Measurements from ENCODE around the gene DGAT2L6. TPM values are rescaled to one million over a fixed set of nuclear protein-coding genes. Genes with fewer than 3 reads are reported as not detected.
"Not testable (repeated sequence)": the region's sequence is repeated elsewhere in the genome, so short reads cannot be mapped to it uniquely, and the experiment has no call there.

Gene DGAT2L6
- total RNA-seq, 1 experiment from 2014 or later = not detected

- peak; percentile 51 for DNase-seq (ENCODE audit: low read depth)
Measured at GRCh38 chrX:70196961-70197720, 19.9 kb downstream of the DGAT2L6 start.

- DNase-seq (ENCODE audit: low read depth) = no peak
Measured at GRCh38 chrX:70201732-70202131, 24.4 kb downstream of the DGAT2L6 start.

GRCh38 chrX:70208479-70208878 lies 31.2 kb downstream of the DGAT2L6 start:
- DNase-seq (ENCODE audit: low read depth) = no peak

- DNase-seq (ENCODE audit: low read depth) = not testable (repeated sequence)
Measured at GRCh38 chrX:70209570-70209969, 32.3 kb downstream of the DGAT2L6 start.

DNA sequence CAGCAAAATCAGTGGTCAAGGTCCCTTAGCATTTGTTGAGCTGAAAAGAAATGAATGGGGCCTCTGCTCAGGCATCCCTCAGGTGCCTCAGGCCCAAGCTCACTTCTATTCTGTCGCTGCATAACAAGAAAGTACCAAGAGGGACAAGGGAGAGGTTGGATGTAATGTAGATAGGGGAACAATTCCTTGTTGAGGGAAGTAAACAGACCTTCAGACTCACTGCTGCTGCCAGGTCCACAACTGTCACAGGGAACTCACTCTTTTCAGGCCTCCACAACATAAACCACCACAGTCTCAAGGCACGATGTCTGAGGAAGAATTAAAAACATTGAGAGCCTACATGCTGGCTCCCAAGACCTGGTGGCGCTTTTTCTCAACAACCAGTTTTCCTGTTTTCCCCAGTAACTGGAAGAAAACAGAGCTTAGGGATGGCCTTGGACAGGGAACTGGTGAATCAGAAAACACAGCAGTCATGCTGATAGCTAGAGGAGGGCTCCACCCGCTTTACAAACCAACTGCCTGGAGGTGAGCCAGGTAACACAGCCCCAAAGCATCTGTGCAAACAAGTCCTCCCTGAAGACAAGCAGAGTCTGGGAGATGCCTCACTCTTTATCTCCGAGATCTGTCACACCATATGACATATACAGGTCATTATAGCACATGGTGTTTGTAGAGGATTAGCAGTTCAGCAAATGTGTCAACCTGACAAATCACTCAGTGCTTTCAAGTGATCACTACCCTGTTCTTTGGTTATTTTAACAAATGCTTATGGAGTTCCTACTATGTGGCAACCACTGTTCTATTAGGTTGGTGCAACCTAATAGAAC lies 42.9 kb downstream of the DGAT2L6 start:
- no peak for DNase-seq (ENCODE audit: low read depth)

GRCh38 chrX:70226048-70226447 lies 48.8 kb downstream of the DGAT2L6 start:
- no peak for DNase-seq (ENCODE audit: low read depth)

DNA sequence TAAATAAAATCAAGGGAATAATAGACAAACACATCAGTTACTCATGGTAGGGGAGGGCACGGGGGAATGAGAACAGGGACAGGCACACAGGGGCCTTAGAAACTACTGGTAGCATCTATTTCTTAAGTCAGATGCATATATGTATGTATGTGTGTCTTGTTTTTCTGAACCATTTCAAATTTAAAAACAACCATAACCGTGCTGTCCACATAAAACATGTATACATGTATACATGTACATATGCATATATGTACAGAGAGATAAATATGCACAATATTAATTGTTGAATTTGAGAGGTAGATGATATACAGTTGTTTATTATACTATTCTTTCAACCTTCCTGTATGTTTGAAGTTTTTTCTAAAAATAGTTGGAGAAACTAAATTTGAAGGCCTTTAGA lies 49.4 kb downstream of the DGAT2L6 start:
- DNase-seq (ENCODE audit: low read depth) = no peak

- DNase-seq (ENCODE audit: low read depth) = no peak
Measured at GRCh38 chrX:70231666-70232065, 54.4 kb downstream of the DGAT2L6 start.

GRCh38 chrX:70234355-70234754 lies 57.1 kb downstream of the DGAT2L6 start, which contains the start of gene AWAT1:
Gene AWAT1 (plus strand): TSS chrX:70234655. CDS start chrX:70234696, 41 bp downstream.
- DNase-seq (ENCODE audit: low read depth) = no peak

- DNase-seq (ENCODE audit: low read depth) = no peak
Measured at GRCh38 chrX:70240751-70241150, 63.5 kb downstream of the DGAT2L6 start.

- DNase-seq (ENCODE audit: low read depth) = no peak
Measured at GRCh38 chrX:70241501-70241900, 64.2 kb downstream of the DGAT2L6 start.

DNA sequence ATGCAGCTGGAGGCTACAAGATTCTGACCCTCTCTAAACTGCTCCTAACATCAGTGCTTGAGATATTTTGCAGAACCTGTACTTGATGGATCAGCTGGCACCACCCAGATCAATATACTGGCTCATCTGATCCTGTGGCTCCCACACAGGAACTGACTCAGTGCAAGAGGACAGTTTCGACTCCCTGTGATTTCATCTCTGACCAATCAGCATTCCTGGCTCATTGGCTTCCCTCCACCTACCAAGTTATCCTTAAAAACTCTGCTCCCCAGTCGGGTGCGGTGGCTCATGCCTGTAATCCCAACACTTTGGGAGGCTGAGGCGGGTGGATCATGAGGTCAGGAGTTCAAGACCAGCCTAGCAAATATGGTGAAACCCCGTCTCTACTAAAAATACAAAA lies 66.3 kb downstream of the DGAT2L6 start:
- DNase-seq (ENCODE audit: low read depth) = not testable (repeated sequence)

GRCh38 chrX:70244881-70245280 lies 67.6 kb downstream of the DGAT2L6 start:
- DNase-seq (ENCODE audit: low read depth) = no peak

DNA sequence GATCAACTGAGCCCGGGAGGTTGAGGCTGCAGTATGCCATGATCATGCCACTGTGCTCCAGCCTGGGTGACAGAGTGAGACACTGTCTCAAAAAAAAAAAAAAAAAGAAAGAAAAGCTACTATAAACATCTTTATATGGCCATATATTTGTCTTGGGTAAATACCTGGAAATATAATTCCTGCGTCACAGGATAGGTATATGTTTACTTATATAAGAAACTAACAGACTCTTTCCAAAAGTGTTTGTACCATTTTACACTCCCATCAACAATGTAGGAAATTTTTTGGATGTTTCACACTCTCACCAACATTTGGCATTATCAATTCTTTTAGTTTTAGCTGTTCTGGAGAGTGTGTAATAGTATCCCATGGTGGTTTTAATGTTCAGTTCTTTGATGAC lies 70.0 kb downstream of the DGAT2L6 start:
- no peak for DNase-seq (ENCODE audit: low read depth)

DNA sequence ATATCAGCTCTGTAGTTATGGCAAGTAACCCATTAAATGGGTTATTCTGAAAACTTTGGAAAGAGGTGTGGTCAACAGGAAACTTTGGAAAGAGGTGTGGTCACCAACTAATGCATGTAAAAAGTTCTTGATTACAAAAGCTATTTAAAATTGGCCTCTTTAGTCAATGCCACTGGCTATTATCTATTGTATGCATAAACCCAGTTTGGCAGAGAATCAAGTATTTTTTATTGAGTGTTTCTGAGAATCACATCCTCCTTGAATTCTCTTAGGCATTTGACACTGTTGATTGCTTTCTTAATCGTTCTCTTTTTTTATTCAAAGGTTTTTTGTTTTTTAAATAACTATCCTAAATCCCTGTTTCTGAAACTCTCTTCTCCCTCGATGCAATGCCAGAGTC lies 75.2 kb downstream of the DGAT2L6 start:
- no peak for DNase-seq (ENCODE audit: low read depth)

- peak; percentile 3 for DNase-seq (ENCODE audit: low read depth)
Measured at GRCh38 chrX:70253377-70254062, 76.2 kb downstream of the DGAT2L6 start.

DNA sequence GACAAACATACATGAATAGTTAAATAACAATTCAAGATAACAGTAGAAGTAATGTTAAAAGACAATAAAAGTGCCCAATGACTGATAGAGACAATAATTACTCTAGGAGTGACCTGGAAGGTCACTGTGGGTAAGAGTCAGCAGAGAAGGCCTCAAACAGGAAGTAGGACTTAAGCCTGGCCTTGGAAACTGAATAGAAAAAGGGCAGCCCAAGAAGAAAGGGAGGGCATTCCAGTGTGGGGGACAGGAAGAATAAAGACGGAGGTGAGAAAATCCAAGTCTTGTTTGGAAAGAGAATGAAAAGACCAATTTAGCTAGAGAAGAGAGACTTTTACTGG lies 76.7 kb downstream of the DGAT2L6 start:
- peak; percentile 10 for DNase-seq (ENCODE audit: low read depth)

DNA sequence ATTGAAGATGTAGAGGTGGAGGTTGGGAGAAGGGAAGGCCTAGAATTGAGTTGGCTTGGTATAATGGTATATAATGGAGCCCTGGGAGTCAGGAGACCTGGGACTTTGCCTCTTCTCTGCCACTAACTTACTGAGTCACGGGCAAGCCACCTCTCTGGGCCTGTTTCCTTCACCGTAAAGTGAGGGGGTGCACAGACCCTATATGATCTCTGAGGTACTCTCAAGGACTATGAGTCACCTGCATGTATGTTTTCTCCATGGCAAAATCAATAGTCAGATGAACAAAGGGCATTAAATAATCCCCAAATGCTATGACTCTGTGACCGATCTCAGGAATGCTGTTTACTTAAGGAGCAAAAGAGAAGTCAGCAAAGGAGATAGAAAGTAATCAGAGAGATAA lies 77.6 kb downstream of the DGAT2L6 start:
- no peak for DNase-seq (ENCODE audit: low read depth)
